ENCODE measurements around the gene COL27A1. TPM values are rescaled to one million over a fixed set of nuclear protein-coding genes. Genes with fewer than 3 reads are reported as not detected.

Gene COL27A1
- total and polyA plus RNA-seq, 3 donors from 2014 or later, result 9.3 to 68.8 (median 25.7) TPM

DNA sequence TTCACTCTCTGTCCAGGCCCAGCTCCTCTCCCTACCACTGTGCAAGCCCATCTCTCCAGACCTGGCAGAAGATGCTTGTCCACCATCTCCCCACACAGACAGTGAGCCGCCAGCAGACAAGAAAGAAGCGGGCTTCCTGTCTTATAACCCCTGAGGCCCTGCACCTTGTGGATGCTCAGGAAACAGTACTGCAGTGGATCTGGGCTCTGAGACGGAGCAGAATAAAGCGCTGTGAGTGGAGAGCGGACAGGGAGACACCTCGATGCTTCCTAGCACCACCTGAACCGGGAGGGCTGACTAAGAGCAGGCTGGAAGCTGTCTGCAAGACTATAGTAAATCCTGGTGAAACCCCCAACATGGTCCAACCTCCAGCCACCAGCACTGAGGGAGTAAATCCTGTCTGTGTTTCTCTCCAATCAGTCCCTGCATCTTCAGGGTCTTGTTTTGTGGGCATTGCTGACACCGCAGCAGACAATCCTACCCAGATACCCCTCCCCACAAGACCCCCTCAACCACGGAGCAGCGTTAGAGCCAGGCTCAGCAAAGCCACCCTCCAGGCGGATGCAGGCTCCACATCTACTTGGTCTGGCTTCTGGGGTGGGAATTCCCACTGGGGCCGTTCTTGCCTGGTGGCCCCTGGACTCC, 193.0 kb downstream of the COL27A1 start:
- no peaks in the 10 kb centered on the region for H3K9me3 ChIP-seq
- no peaks in the 10 kb centered on the region for H3K4me1 ChIP-seq
- 82 to 85% methylated on average over 8 to 12 of the region's 12 CpGs for WGBS, 2 donors
- H3K36me3 ChIP-seq (ENCODE audit: low read depth, missing control alignments), result no peaks in the 10 kb centered on the region
- no peak overlapping the region for H3K27ac ChIP-seq
- no peak for TF ChIP-seq POLR2A (IDR thresholded peaks at IDR 0.05)
- TF ChIP-seq, protein P1, sequence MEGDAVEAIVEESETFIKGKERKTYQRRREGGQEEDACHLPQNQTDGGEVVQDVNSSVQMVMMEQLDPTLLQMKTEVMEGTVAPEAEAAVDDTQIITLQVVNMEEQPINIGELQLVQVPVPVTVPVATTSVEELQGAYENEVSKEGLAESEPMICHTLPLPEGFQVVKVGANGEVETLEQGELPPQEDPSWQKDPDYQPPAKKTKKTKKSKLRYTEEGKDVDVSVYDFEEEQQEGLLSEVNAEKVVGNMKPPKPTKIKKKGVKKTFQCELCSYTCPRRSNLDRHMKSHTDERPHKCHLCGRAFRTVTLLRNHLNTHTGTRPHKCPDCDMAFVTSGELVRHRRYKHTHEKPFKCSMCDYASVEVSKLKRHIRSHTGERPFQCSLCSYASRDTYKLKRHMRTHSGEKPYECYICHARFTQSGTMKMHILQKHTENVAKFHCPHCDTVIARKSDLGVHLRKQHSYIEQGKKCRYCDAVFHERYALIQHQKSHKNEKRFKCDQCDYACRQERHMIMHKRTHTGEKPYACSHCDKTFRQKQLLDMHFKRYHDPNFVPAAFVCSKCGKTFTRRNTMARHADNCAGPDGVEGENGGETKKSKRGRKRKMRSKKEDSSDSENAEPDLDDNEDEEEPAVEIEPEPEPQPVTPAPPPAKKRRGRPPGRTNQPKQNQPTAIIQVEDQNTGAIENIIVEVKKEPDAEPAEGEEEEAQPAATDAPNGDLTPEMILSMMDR (IDR thresholded peaks at IDR 0.05), result no peak
- H3K4me3 ChIP-seq, result no peak overlapping the region
- H3K27me3 ChIP-seq, result no peaks in the 10 kb centered on the region
- DNase-seq, result no peak
- intact Hi-C loops (cut with DNase I; ENCODE audit: low total_unique reads), result no loop called here

DNA sequence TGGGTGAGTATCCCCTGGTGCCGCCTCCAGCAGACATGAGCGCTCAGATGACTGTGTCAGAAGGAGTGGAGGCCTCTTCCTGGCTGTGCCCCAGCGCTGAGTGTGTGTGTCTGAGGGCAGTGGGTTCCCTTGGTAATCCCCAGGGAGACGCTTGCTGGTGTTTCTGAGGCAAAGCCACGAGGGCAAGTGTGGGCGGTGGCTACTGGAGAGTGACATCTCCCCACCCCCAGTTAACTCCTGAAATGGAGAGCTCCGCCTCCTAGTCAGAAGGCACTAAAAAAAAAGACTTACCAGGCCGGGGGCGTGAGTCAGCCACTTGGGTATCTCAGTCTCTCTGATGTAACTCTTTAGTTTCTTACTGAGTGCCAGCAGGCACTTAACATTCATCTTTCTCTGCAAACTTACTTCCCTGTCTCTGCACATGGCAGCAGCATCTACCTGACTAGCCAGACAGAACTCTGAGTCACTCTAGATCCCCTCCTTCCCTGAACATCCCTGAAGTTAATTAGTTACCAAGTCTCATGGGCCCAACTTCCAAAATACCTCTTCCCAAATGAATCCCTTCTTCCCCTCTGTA, 193.7 kb downstream of the COL27A1 start:
- peak; percentile 48 for DNase-seq
- no peak overlapping the region for H3K4me3 ChIP-seq
- H3K27ac ChIP-seq, result no peak overlapping the region
- no peak for TF ChIP-seq POLR2A (IDR thresholded peaks at IDR 0.05)
- TF ChIP-seq, protein P1 (IDR thresholded peaks at IDR 0.05), result no peak
- no peaks in the 10 kb centered on the region for H3K9me3 ChIP-seq
- H3K27me3 ChIP-seq, result no peaks in the 10 kb centered on the region
- no peaks in the 10 kb centered on the region for H3K4me1 ChIP-seq
- 64 to 66% methylated on average over 4 to 9 of the region's 9 CpGs for WGBS, 2 donors
- H3K36me3 ChIP-seq (ENCODE audit: low read depth, missing control alignments), result no peaks in the 10 kb centered on the region
- intact Hi-C loops (cut with DNase I; ENCODE audit: low total_unique reads), result no loop called here

DNA sequence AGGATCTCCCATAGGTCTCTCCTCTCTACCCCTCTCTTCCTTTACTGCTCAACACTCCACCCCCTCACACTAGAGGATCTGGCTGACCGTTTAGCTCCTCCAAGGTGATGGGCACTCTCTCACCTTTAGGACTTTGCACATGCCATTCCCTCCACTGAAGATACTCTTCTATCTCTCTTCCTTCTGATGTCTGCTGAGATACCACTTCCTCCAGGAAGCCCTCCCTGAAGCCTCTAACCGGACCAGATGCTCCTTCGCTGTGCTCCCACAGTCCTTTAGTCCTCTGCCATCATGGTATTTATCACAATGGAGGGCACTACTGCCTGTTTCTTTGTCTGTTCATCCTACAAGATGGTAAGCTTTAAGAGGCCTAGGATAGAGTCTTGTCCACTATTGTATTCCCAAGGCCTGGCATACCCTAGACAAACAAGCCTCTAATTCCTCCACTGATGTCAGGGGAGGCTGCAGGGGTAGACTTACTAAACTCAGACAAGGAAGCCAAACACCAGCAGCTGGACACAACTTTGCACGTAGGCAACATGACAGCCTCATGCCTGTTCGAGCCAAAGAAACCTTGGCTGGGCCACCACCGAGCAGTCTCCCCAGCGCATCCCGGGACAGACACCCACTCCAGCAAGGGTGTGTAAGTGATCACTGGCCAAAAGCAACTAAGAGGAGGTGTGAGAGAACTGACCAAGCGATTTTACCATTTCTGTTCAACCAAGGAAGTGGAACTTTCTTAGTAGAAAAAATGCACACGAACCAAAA, 194.6 kb downstream of the COL27A1 start:
- WGBS, 2 donors, result 72 to 84% methylated on average over 10 of the region's 10 CpGs
- intact Hi-C loops (cut with DNase I; ENCODE audit: low total_unique reads), result no loop called here
- no peak overlapping the region for H3K4me3 ChIP-seq
- no peaks in the 10 kb centered on the region for H3K9me3 ChIP-seq
- DNase-seq, result no peak
- no peak for TF ChIP-seq POLR2A (IDR thresholded peaks at IDR 0.05)
- TF ChIP-seq, protein P1 (IDR thresholded peaks at IDR 0.05), result no peak
- H3K36me3 ChIP-seq (ENCODE audit: low read depth, missing control alignments), result no peaks in the 10 kb centered on the region
- no peak overlapping the region for H3K27ac ChIP-seq
- H3K27me3 ChIP-seq, result no peaks in the 10 kb centered on the region
- no peaks in the 10 kb centered on the region for H3K4me1 ChIP-seq

DNA sequence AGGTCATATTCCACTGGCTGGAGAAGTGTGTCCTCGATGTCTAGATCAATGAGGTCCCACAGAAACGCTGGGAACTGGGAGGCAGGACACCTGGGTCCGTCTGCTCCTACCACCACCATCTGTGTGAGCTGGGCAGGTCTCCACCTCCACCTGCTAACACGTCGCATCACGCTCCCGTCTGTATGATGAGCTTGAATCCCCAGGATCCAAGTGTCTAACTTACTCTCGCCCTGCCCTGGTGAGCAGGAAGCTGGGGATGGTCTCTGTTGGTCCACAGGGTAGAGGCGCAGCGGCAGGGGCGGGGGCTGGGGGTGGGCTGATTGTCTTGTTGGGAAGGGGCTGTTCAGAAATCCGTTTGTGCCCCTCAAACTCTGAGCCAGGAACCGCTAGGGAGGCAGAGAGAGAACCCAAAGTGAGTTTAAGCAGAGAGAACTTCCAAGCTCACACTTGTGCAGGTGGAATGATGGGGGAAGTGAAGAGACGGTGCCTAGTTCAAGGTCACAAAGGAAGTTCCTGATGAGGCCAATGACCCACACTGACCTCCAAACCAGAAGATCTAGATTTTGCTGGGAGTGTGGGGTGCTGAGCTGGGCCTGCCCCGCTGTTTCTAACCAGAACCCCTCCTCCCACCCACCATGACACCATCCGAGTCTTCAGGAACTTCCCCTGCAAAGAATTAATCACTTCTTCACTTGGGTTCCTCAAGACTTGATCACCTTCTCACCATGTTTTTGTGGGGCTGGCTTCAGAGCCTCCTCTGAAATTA, 195.5 kb downstream of the COL27A1 start:
- intact Hi-C loops (cut with DNase I; ENCODE audit: low total_unique reads), result no loop called here
- Histone ChIP-seq H3K27me3 (no peaks in the 10 kb centered on the region), H3K36me3 (ENCODE audit: low read depth, missing control alignments) (no peaks in the 10 kb centered on the region), H3K4me1 (no peaks in the 10 kb centered on the region), H3K4me3 (no peak overlapping the region), H3K9me3 (no peaks in the 10 kb centered on the region), H3K27ac (no peak overlapping the region)
- WGBS, 2 donors, result 91 to 94% methylated on average over 13 to 16 of the region's 16 CpGs
- no peak for DNase-seq
- TF ChIP-seq POLR2A (IDR thresholded peaks at IDR 0.05), result no peak
- TF ChIP-seq, protein P1 (IDR thresholded peaks at IDR 0.05), result no peak

Measured in testis (tissue), 3 donors.